ENCODE results near the gene WDFY4. TPM values are rescaled to one million over a fixed set of nuclear protein-coding genes. Genes with fewer than 3 reads are reported as not detected.

Gene WDFY4
- total RNA-seq, 2 donors from 2014 or later, result 2.1 to 10.1 TPM

GRCh38 chr10:48965460-48965859 lies 280.8 kb downstream of the WDFY4 start:
- no peak overlapping the region for H3K27ac Mint-ChIP-seq
- H3K9me3 ChIP-seq (ENCODE audit: control insufficient read depth, low read length, poor library complexity, severe bottlenecking), result no peaks in the 10 kb centered on the region
- no peak overlapping the region for H3K4me3 Mint-ChIP-seq
- H3K27me3 Mint-ChIP-seq, result peaks cover 36% of the 10 kb centered on the region
- no peaks in the 10 kb centered on the region for H3K4me1 Mint-ChIP-seq
- DNase-seq, result no peak
- peaks cover 2% of the 10 kb centered on the region for H3K36me3 Mint-ChIP-seq (ENCODE audit: low read depth)
- ATAC-seq, result no peak

GRCh38 chr10:48968036-48968435 lies 283.4 kb downstream of the WDFY4 start:
- DNase-seq, result no peak
- Mint-ChIP-seq H3K36me3 (ENCODE audit: low read depth) (peaks cover 2% of the 10 kb centered on the region), H3K4me3 (no peak overlapping the region), H3K27ac (no peak overlapping the region), H3K4me1 (no peaks in the 10 kb centered on the region), H3K27me3 (peaks cover 45% of the 10 kb centered on the region)
- no peaks in the 10 kb centered on the region for H3K9me3 ChIP-seq (ENCODE audit: control insufficient read depth, low read length, poor library complexity, severe bottlenecking)
- no peak for ATAC-seq

GRCh38 chr10:48970046-48970445 lies 285.4 kb downstream of the WDFY4 start:
- Mint-ChIP-seq H3K27ac (no peak overlapping the region), H3K4me3 (no peak overlapping the region), H3K4me1 (no peaks in the 10 kb centered on the region), H3K27me3 (peaks cover 43% of the 10 kb centered on the region), H3K36me3 (ENCODE audit: low read depth) (peaks cover 2% of the 10 kb centered on the region)
- DNase-seq (no peak), ATAC-seq (no peak)
- H3K9me3 ChIP-seq (ENCODE audit: control insufficient read depth, low read length, poor library complexity, severe bottlenecking), result no peaks in the 10 kb centered on the region

DNA sequence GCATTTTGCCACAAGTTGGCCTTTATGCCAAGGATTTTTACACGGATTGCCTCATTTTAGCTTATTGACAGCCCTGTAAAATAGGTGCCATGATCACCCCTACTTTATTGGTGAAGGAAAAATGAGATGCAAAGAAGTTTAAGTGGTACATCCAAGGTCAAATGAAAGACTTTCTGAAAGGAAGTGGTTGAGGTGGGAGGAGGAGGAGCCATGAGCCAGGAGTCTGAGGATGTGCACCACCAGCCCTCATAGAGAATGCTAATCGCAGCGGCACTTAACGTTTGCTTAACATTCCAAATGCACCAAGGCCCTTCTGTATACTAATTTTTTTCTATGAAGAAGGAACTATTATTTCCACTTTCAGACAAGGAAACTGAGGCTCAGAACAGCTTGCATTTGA lies 286.0 kb downstream of the WDFY4 start:
- DNase-seq, result no peak
- peaks cover 43% of the 10 kb centered on the region for H3K27me3 Mint-ChIP-seq
- no peak overlapping the region for H3K4me3 Mint-ChIP-seq
- peaks cover 5% of the 10 kb centered on the region for H3K36me3 Mint-ChIP-seq (ENCODE audit: low read depth)
- no peak overlapping the region for H3K27ac Mint-ChIP-seq
- no peaks in the 10 kb centered on the region for H3K4me1 Mint-ChIP-seq
- no peaks in the 10 kb centered on the region for H3K9me3 ChIP-seq (ENCODE audit: control insufficient read depth, low read length, poor library complexity, severe bottlenecking)
- no peak for ATAC-seq

DNA sequence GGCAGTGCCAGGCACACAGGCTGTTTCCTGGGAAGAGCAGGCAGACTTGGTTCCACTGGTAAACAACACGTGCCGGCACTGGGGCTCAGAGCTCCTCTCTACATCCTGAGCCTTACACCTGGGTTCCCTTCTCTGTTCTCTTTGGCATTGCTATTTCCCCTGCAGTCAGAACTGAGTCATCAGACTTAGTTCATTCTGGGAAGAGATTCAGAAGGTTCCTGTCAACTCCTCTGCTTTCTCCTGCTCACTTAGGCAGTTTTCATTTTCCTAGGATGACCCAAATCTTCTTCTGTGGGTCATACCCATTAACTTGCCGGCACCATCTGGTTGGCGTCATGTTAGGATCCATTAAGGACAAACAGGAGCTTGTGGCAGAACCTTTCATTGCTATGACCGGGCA lies 288.4 kb downstream of the WDFY4 start:
- H3K9me3 ChIP-seq (ENCODE audit: control insufficient read depth, low read length, poor library complexity, severe bottlenecking), result no peaks in the 10 kb centered on the region
- Mint-ChIP-seq H3K4me3 (no peak overlapping the region), H3K36me3 (ENCODE audit: low read depth) (peaks cover 6% of the 10 kb centered on the region), H3K27ac (no peak overlapping the region), H3K4me1 (no peaks in the 10 kb centered on the region), H3K27me3 (peaks cover 37% of the 10 kb centered on the region)
- DNase-seq (no peak), ATAC-seq (no peak)

- Mint-ChIP-seq H3K27me3 (peaks cover 32% of the 10 kb centered on the region), H3K27ac (no peak overlapping the region), H3K4me3 (no peak overlapping the region), H3K4me1 (peaks cover 2% of the 10 kb centered on the region), H3K36me3 (ENCODE audit: low read depth) (peaks cover 6% of the 10 kb centered on the region)
- no peak for ATAC-seq
- DNase-seq, result no peak
- no peaks in the 10 kb centered on the region for H3K9me3 ChIP-seq (ENCODE audit: control insufficient read depth, low read length, poor library complexity, severe bottlenecking)
Observed at GRCh38 chr10:48974510-48975156, 290.0 kb downstream of the WDFY4 start.

- no peak for ATAC-seq
- peaks cover 4% of the 10 kb centered on the region for H3K36me3 Mint-ChIP-seq (ENCODE audit: low read depth)
- H3K27me3 Mint-ChIP-seq, result peaks cover 32% of the 10 kb centered on the region
- peaks cover 2% of the 10 kb centered on the region for H3K4me1 Mint-ChIP-seq
- H3K4me3 Mint-ChIP-seq, result no peak overlapping the region
- no peaks in the 10 kb centered on the region for H3K9me3 ChIP-seq (ENCODE audit: control insufficient read depth, low read length, poor library complexity, severe bottlenecking)
- no peak for DNase-seq
- H3K27ac Mint-ChIP-seq, result no peak overlapping the region
Observed at GRCh38 chr10:48976196-48976595, 291.5 kb downstream of the WDFY4 start.

GRCh38 chr10:48978318-48978717 lies 293.6 kb downstream of the WDFY4 start:
- no peaks in the 10 kb centered on the region for H3K9me3 ChIP-seq (ENCODE audit: control insufficient read depth, low read length, poor library complexity, severe bottlenecking)
- Mint-ChIP-seq H3K4me3 (no peak overlapping the region), H3K27me3 (peaks cover 20% of the 10 kb centered on the region), H3K4me1 (peaks cover 2% of the 10 kb centered on the region), H3K36me3 (ENCODE audit: low read depth) (peaks cover 4% of the 10 kb centered on the region), H3K27ac (no peak overlapping the region)
- DNase-seq (no peak), ATAC-seq (no peak)

DNA sequence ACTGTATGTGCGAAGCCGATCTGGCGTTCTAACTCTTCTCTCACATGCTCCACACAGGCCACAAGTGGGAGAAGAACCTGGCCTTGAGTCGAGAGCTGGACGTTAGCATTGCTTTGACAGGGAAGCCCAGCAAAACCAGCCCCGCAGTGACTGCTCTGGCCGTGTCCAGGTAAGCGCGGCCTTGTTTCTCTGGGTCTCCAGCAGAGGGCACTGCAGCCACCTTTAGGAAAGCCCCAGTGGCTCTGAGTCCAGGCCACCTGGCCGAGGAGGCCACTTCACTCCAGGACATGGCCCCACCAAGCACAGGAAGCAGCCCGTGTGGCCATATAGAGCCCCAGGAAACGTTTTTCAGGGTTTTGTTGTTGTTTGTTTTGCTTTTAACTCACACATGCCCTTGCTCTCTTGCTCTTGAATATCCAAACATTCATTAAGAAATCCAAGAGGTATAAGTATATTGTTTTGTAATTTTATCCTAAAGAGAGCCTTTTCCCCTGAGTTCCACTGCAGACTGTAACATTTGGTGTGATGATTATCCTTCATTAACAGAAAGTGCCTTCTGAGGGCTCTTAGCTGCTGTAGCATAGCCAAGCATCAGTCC lies 296.7 kb downstream of the WDFY4 start:
- Mint-ChIP-seq H3K27ac (no peak overlapping the region), H3K4me1 (peaks cover 4% of the 10 kb centered on the region), H3K4me3 (no peak overlapping the region), H3K36me3 (ENCODE audit: low read depth) (peaks cover 2% of the 10 kb centered on the region), H3K27me3 (peaks cover 16% of the 10 kb centered on the region)
- no peaks in the 10 kb centered on the region for H3K9me3 ChIP-seq (ENCODE audit: control insufficient read depth, low read length, poor library complexity, severe bottlenecking)
- ATAC-seq (peak; percentile 55), DNase-seq (peak in 1 of 3 donors; percentile 25)

GRCh38 chr10:48982584-48982983 lies 297.9 kb downstream of the WDFY4 start:
- Mint-ChIP-seq H3K4me3 (no peak overlapping the region), H3K4me1 (peaks cover 4% of the 10 kb centered on the region), H3K27me3 (peaks cover 16% of the 10 kb centered on the region), H3K36me3 (ENCODE audit: low read depth) (peaks cover 2% of the 10 kb centered on the region), H3K27ac (no peak overlapping the region)
- no peaks in the 10 kb centered on the region for H3K9me3 ChIP-seq (ENCODE audit: control insufficient read depth, low read length, poor library complexity, severe bottlenecking)
- no peak for DNase-seq
- ATAC-seq, result no peak

DNA sequence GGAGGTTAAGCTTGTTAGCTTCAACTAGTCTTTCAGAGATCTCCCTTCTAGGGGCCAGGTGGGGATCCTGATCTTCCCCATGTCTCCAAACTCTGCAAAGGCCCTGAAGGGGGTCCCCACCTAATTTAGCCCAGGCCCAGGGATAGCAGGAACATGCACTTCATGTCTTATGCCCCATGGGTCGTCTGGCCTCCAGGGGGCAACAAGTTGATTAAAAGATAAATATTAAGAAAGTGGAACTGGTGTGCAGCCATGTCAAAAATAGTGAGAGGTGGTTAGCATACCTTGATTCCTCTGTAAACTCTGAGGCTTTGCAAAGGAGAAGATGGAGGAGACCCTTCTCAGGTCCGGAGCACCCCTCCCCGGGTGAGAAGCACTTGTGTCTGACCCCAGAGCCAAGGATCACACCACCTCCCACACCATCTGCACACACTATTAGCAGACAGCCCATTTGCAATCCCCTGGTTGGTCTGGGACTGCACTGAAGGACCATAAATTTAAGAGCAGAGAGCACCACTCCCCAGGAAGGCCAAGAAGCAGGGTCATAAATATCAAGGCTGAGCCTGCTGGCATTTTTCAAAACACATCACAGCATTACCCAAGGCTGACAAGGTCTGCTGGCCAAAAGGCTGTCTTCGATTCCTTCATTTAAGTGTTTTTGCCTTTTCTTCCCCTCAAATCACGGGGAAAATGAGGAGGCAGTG lies 299.1 kb downstream of the WDFY4 start:
- H3K9me3 ChIP-seq (ENCODE audit: control insufficient read depth, low read length, poor library complexity, severe bottlenecking), result no peaks in the 10 kb centered on the region
- Mint-ChIP-seq H3K27ac (no peak overlapping the region), H3K4me1 (peaks cover 2% of the 10 kb centered on the region), H3K4me3 (no peak overlapping the region), H3K27me3 (peaks cover 12% of the 10 kb centered on the region), H3K36me3 (ENCODE audit: low read depth) (peaks cover 2% of the 10 kb centered on the region)
- DNase-seq, result no peak
- ATAC-seq, result no peak

DNA sequence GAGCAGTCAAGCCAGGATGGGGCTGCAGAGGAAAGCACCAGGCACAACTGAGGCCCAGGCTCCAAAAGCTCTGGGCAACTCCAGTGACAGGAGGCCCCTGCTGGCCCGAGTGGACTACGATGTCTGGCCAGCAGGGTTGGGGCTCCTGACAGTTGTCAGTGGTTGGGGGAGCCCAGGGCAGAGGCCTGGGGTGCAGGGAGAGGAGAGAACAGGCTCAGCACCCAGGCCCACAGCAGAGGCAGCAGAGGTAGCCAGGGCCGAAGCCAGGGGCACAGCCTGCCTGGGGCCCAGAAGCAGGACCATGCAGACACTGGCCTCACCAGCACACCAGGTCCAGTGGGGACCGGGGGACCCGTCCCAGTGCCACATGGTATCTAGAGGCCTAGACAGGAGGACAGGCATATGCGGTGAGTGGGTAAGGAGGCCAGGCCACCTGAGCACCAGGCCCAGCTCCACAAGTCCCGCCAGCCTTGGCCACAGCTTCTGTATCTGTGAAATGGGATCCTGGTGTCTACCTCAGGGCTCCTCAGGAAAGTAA lies 301.0 kb downstream of the WDFY4 start:
- peaks cover 2% of the 10 kb centered on the region for H3K4me1 Mint-ChIP-seq
- peaks cover 2% of the 10 kb centered on the region for H3K36me3 Mint-ChIP-seq (ENCODE audit: low read depth)
- DNase-seq (no peak), ATAC-seq (no peak)
- no peak overlapping the region for H3K27ac Mint-ChIP-seq
- peaks cover 11% of the 10 kb centered on the region for H3K27me3 Mint-ChIP-seq
- no peaks in the 10 kb centered on the region for H3K9me3 ChIP-seq (ENCODE audit: control insufficient read depth, low read length, poor library complexity, severe bottlenecking)
- H3K4me3 Mint-ChIP-seq, result no peak overlapping the region

DNA sequence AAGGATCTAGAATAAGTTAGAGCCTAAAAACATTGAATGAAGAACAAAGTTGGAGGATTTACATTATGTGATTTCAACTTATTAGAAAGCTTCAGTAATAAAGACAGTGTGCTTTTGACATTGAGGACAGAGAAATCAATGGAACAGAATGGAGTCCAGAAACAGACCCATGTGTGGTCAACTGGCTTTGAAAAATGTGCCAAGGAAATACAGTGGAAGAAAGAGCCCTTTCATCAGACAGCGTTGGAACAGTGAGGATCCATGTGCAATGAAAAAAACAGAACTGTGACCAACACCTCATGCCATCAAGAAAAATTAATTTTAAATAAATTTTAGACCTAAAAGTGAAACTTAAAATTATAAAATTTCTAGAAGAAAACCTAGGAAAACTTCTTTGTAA lies 305.6 kb downstream of the WDFY4 start:
- H3K4me3 Mint-ChIP-seq, result no peak overlapping the region
- no peak overlapping the region for H3K27ac Mint-ChIP-seq
- H3K4me1 Mint-ChIP-seq, result no peaks in the 10 kb centered on the region
- no peaks in the 10 kb centered on the region for H3K36me3 Mint-ChIP-seq (ENCODE audit: low read depth)
- ATAC-seq (no peak), DNase-seq (no peak)
- H3K9me3 ChIP-seq (ENCODE audit: control insufficient read depth, low read length, poor library complexity, severe bottlenecking), result no peaks in the 10 kb centered on the region
- no peaks in the 10 kb centered on the region for H3K27me3 Mint-ChIP-seq
